LHCN-M2 (cell line): ENCODE measurements around the gene F7. TPM values are rescaled to one million over a fixed set of nuclear protein-coding genes. Genes with fewer than 3 reads are reported as not detected.
A peak's percentile ranks its signal among the peaks of the same experiment; 100 is the strongest.

Experiments used
- DNase-seq: peaks from one replicate; pipeline ENCODE4 v3.0.0-alpha.2; 2012; ENCODE audit warnings: low read depth
- total RNA-seq: library from RNA; depleted of rRNA; stranded (reverse); fragments of >200 nt; gene quantifications from 2 replicates; pipeline ENCODE4 v1.2.3, GENCODE V29; 2014

Gene F7
- total RNA-seq, 1 experiment from 2014 or later = not detected

DNA sequence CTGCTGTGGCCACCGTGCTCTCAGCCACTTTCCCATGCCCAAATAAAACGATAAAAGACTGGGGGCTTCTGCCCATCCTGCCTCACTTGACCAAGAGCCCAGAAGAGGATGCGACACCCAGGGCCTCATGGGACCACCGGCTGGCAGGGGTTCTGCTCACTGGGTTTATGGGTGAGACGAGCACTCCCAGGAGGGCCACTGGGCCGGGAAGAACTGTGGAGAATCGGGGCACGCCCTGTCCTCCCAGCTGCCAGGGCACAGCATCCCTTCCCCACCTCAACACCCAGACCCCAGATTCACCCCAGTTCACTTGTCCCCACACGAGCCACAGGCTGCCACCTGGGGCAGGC is 12.3 kb downstream of the F7 start:
- no peak for DNase-seq

DNA sequence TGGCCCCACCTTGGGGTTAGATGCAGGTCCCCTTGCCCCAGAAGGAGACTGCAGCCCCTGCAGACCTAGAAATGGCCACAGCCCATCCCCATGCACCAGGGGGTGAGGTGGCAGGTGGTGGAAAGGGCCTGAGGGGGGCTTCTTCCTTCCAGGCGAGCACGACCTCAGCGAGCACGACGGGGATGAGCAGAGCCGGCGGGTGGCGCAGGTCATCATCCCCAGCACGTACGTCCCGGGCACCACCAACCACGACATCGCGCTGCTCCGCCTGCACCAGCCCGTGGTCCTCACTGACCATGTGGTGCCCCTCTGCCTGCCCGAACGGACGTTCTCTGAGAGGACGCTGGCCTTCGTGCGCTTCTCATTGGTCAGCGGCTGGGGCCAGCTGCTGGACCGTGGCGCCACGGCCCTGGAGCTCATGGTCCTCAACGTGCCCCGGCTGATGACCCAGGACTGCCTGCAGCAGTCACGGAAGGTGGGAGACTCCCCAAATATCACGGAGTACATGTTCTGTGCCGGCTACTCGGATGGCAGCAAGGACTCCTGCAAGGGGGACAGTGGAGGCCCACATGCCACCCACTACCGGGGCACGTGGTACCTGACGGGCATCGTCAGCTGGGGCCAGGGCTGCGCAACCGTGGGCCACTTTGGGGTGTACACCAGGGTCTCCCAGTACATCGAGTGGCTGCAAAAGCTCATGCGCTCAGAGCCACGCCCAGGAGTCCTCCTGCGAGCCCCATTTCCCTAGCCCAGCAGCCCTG is 12.8 kb downstream of the F7 start:
- DNase-seq = no peak

DNA sequence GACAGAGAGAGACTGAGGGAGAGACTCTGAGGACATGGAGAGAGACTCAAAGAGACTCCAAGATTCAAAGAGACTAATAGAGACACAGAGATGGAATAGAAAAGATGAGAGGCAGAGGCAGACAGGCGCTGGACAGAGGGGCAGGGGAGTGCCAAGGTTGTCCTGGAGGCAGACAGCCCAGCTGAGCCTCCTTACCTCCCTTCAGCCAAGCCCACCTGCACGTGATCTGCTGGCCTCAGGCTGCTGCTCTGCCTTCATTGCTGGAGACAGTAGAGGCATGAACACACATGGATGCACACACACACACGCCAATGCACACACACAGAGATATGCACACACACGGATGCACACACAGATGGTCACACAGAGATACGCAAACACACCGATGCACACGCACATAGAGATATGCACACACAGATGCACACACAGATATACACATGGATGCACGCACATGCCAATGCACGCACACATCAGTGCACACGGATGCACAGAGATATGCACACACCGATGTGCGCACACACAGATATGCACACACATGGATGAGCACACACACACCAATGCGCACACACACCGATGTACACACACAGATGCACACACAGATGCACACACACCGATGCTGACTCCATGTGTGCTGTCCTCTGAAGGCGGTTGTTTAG is 13.7 kb downstream of the F7 start:
- no peak for DNase-seq

DNA sequence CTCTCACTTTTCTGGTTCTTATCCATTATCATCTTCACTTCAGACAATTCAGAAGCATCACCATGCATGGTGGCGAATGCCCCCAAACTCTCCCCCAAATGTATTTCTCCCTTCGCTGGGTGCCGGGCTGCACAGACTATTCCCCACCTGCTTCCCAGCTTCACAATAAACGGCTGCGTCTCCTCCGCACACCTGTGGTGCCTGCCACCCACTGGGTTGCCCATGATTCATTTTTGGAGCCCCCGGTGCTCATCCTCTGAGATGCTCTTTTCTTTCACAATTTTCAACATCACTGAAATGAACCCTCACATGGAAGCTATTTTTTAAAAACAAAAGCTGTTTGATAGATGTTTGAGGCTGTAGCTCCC is 14.2 kb downstream of the F7 start:
- no peak for DNase-seq

DNA sequence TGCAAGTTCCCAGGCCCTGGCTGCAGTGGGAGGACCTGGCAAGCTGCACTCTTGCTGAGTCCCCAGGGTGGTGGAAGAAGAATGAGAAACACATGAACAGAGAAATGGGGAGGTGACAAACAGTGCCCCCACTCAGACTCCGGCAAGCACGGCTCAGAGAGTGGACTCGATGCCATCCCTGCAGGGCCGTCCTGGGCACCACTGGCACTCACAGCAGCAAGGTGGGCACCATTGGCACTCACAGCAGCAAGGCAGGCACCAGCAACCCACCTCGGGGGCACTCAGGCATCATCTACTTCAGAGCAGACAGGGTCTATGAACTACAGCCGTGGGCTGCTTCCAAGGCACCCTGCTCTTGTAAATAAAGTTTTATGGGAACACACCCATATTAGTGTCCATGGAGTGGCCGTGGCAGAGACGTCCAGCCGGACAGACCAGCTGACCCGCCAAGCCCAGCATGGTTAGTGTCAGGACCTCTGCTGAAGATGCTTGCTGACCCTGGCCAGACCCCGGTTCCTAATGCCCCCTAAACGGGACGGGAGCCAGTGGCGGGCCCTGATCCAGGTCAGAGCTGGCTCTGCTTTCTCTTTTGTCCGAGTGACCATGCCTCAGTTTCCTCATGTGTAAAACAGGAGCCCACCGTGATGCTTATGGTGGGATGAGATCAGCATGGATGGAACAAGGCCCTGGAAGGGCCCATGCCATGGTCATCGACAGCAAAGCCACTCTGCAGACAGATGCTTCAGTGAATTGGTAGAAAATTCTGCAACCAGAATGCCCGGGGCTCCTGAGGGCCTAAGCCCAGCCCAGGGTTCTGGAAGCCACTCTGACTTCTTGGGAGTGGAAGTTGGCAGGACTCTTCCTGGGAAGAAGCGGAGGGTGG is 14.9 kb downstream of the F7 start:
- DNase-seq = no peak

DNA sequence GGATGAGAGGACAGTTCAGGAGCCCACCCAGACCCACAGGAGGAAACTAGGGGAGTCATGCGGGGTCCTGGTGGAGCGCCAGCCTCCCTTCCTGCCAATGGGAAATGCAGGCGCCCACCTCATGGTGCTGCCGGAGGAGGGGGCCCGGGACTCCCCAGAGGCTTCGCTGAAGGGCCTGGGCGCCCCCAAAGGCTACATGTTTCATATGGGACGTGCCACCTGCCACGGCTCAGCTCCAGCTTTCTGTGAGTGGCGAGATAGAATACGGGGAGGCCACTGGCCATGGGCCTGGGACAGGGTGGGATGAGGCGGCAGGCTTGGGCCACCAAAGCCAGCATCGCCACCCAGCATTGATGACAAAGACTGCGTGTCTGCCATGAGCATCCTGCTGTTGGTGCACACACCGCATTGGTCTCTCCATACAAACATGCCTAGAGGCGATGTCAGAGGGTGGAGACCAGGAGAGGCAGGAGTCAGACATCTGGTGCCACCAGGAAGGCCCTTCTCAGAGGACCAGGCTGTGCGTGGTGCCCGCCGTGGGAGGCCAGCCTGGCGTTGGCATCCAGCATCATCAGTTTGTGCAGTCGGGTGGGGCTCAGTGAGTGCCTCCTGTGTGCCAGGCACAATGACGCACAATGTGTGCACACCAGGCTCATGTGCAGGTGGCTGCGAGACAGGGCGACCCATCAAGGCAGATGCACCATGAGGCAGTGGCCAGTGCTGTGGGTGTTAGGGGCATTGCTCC is 15.8 kb downstream of the F7 start:
- no peak for DNase-seq

DNA sequence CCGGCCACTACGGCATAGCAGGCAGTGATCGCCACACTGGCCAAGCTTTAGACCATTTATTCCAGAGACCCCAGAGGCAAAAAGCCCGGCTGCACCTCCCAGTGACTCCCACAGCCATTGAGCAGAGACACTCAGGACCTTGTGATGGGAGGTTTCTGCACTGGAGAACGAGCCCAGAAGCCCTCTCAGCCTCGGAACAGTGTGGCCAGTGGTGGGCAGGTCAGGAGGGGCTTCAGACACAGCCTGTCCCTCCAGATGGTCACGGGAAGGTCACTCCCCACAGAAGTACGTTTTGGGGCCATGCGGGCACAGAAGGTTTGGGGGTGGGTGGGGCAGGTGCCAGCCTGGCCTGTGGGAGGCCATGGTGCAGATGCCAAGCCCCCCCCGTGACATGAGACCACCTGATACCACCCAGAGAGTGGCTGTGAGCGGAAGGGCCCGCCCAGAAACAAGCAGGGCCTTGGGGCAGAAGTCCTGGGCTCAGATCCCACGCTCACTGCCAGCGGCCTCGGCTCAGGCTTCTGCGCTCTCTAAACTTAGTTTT is 16.4 kb downstream of the F7 start:
- no peak for DNase-seq

DNA sequence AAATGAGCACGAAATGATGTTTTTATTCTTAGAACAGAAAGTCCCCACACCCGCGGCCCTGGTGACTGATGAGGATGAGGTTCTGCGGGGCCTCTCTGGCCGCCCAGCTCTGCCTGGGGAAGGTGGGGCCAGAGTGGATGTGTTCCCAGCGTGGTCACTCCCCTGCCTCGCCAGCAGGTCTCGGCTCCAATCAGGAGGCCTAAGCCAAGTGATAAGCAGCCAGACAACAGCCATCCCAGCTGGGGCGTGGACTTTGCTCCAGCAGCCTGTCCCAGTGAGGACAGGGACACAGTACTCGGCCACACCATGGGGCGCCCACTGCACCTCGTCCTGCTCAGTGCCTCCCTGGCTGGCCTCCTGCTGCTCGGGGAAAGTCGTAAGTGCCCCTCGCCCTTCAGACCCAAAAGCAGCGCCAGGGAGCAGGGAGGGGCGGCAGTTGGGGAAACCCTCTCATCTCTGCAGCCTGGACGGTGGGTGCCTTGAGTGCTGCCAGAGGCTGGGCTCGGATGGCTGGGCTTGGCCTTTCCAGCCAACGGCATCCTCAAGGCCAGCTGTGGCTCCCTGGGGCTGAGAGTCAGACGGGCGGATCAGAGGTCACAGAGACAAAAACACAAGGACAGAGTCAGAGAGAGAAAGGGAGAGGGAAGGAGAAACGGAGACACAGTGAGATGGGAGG is 17.1 kb downstream of the F7 start, which contains the start of gene F10:
Gene F10 (plus strand): TSS at position 250 of the 676 bp plus-strand sequence. CDS start 57 bp downstream, at position 307.
- DNase-seq = peak; percentile 34

DNA sequence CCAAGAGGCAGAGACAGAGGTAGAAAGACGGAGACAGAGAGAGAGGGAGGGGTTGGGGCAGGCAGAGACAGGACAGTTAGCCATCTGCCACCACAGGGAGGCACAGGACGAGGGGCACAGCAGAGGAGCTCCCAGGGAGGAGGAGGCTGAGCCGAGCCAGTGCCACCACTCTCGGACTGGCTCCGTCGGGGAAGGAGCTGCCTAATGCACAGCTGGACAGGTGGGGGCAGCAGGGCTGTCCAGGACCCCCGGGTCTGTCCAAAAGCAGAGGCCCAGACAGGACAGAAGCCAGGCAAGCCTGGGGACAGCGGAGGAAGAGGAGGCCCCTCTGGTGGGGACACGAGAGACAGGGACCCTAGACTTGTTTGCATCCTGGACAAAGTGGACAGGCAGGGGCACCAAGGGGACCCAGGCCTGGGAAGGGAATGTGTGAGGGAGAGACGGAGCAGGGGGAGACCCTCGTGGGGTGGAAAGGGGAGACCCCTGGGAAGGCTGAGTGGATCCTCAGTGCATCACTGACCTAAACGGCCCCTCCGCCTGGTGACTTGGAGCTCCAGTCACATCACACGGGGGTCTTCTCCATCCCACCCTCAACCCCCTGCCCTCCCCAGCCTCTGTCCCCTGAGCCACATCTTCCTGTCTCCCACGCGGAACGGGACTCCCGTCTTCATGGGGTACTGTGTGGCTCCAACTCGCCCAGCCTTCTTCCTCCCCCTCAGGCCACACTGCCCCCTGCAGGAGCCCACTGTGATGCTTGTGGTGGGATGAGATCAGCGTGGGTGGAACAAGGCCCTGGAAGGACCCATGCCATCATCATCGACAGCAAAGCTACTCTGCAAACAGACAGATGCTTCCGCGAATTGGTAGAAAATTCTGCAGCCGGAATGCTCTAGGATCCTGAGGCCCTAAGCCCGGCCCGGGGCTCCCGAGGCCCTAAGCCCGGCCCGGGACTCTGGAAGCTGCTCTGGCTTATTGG is 17.9 kb downstream of the F7 start:
- DNase-seq = no peak

DNA sequence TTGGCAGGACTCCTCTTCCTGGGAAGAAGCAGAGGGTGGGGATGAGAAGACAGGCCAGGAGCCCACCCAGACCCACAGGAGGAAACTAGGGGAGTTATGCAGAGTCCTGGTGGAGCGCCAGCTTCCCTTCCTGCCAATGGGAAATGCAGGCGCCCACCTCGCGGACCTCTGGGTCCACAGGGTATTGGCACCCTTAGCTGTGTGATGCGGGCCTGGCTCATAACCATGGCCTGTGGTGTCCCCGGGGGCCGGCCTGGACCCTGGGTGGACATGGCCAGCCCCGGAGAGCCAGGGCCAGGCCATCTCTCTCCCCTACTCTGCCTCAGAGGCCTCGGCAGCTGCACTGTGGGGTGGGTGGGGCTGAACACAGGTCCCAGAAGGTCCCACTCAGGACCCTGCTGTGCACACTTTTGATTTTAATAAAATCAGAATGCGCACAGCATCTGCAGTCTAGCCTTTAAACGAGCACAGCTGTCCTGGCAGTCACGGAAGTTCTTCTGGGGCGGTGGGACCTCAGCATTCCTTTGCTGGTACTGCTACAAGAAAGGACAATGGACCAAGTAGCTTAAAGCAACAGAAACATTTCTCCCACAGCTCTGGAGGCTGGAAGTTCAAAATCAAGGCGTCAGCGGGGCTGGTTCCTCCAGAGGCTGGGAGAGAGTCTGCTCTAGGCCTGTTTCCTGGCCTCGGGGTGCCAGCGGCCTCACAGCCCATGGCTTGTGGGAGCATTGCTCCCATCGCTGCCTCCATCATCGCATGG is 18.8 kb downstream of the F7 start:
- no peak for DNase-seq

DNA sequence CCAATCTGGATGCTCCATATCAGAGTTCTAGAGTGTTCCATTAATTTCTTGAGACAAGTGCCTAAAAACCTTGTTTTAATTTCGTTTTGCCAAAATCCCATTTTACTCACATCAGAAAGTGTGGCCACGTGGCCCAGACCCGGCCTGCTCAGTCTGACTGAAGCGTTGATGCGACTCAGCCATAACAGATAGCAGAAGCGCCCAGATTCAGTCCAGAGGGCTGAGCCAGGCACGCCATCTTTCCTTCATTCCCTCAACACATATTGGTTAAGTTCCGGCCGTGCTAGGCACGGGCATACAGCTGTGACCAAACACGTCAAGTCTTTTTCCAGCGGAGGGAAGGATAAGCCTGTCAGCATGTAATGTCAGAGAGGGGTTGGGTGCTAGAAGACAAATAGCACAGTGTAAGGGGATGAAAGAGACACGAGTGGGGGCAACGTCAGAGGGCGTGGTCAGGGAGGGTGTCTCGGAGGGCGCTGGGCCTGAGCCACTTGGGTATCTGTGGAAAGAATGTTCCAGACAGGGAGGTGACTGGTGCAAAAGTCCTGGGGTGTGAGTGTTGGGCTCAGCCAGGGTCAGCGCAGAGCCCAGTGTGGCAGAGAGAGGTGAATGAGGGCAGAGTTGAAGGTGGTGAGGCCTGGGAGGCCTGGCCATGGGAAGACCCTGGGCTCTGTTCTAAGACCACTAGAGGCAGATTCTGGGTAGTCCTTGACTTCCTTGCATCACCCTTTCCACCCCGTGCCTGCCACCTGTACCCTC is 20.1 kb downstream of the F7 start:
- DNase-seq = no peak

DNA sequence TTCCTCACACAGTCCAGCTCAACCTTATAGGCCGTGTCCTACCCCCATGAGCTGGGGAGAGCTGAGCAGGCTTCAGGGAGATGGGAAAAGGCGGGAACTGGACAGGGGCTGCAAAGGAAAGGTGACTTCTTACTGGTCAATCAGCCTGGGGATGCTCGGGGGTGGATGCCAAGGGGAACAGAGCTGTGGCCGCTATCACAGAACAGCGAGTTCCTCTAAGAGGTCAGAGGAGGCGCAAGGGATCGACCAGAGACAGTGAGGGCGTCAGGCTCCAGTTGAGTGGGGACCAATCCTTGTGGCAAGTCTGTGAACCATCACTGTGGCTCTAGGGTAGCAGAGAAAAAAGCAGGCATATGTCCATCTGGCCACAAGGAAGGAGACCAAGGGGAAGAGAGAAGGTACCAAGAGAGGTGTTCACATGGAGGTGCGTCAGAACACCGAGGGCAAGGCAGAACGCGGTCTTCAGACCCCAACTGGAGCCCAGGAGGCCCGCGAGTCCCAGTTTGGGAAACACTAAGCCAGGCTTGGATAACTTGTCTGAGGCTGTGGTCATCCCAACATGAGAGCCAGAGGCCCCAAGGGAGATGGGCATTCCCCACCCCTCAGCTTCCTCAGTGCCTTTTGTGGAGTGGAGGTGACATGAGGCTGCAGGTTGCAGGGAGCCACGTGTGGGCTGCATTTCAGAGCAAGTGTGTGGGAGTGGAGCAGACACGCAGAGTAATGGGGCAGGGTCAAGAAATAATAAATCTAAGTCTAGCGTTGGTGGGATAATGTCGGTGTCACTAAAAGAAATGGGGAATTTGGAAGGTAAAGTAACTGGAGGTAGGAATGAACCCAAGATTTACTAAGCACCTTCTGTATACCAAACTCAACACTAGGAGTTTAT is 20.9 kb downstream of the F7 start:
- DNase-seq = no peak

DNA sequence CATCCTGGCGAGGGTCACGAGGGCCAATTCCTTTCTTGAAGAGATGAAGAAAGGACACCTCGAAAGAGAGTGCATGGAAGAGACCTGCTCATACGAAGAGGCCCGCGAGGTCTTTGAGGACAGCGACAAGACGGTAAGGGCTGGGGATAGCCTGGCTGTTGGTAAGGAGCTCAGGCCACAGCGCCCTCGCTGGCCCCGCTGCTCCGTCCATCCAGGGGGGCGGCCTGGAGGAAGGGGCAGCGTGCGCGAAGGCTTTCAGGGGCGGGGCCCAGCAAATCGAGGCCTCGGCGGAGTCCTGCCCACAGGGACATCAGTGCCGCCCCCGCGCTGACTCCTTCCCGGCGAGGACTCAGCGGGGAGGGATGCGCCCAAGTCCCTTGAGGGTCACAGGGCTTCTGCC is 23.9 kb downstream of the F7 start:
- no peak for DNase-seq

DNA sequence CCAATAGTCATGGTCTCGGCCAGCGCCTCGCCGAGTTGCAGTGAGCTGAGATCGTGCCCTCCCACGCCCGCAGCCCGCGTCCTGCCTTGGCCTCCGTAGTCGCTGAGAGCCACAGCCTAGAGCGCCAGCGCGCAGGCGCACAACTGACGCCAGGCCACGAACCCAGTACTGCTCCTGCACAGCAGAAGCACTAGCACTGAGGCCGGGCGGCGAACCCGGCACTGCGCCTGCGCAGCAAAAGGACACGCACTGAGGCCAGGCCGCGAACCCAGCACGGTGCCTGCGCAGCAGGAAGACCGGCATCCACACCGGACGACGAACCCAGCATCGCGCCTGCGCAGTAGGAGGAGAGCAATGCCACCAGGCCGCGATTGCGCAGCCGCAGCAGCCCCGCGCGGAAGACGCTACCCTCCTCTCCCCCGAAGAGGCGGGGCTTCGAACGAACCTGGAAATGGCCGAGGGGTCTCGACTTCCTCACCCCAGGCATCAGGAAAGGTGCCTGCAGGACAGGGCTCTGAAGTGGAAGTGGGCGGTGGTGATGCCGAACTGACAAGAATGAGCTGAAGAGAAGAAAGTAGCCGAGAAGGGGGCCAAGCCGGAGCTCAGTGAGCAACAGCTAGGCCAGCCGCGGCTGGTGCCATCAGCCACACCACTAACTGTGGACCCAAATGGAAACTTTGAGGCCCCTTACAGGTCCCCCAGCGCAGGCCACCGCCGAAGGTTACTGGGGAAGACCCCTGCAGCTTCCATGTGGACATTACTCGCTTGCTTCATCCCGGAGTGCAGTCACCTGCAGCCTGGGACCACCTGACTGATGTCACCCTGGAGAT is 24.5 kb downstream of the F7 start:
- DNase-seq = no peak

DNA sequence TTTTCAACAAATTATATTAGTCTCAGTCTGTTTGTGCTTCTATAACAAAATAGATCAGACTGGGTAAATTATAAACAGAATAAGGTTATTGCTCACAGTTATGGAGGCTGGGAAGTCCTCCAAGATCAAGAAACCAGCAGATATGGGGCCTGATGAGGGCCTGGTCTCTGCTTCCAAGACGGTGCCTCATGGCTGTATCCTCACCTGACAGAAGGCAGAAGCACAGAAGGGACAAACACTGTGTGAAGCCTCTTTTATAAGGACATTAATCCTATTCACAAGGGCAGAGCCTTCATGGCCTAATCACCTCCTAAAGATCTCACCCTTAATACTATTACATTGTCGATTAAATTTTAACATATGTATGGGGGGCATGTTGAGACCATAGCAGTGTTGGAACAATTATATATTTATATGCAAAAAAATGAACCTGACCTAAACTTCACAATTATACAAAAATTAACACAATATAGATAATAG is 29.7 kb downstream of the F7 start:
- no peak for DNase-seq

DNA sequence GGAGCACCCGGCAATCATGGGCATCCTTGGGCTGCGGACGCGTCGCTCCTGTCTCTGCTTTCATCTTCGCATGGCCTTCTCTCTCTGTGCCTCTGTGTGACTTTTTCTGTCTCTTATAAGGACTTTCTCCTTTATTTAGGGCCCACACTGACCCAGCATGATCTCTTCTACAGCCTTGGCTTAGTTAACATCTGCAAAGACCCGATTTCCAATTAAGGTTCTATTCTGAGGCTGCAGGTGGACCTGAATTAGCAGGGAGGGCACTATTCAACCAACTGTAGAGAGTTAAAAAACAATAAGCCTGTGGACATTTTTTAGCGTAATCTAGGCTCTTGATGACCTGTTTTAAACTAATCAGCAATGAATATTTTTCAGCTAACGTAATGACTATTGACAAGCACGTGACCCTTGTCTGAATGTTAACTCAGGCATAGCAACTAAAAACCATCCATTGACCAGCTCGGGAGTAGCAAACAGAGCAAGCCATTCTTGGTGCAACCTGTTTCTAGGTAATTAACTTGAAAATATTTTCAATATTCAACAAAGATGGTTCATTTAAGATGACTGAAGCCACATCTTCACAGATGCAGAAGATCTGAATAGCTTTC is 32.2 kb downstream of the F7 start:
- DNase-seq = no peak
